ENCODE data around the gene C5orf22.

- TF ChIP-seq, protein P1, sequence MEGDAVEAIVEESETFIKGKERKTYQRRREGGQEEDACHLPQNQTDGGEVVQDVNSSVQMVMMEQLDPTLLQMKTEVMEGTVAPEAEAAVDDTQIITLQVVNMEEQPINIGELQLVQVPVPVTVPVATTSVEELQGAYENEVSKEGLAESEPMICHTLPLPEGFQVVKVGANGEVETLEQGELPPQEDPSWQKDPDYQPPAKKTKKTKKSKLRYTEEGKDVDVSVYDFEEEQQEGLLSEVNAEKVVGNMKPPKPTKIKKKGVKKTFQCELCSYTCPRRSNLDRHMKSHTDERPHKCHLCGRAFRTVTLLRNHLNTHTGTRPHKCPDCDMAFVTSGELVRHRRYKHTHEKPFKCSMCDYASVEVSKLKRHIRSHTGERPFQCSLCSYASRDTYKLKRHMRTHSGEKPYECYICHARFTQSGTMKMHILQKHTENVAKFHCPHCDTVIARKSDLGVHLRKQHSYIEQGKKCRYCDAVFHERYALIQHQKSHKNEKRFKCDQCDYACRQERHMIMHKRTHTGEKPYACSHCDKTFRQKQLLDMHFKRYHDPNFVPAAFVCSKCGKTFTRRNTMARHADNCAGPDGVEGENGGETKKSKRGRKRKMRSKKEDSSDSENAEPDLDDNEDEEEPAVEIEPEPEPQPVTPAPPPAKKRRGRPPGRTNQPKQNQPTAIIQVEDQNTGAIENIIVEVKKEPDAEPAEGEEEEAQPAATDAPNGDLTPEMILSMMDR (IDR thresholded peaks at IDR 0.05): no peak
- TF ChIP-seq POLR2AphosphoS5 (IDR thresholded peaks at IDR 0.05) (no peak), EP300 (IDR thresholded peaks at IDR 0.05) (no peak), POLR2A (IDR thresholded peaks at IDR 0.05) (no peak)
Measured at GRCh38 chr5:31598640-31599611, 66.8 kb downstream of the C5orf22 start.

Measured in upper lobe of left lung (tissue), 4 donors.